HCT116 (cell line): ENCODE data around the gene TMEM175.

Experiments used
- CBX3 ChIP-seq: IDR thresholded peaks from 2 replicates; pipeline ENCODE4 v1.6.1; 2012; ENCODE audit warnings: low read depth
- ELF1 ChIP-seq: IDR thresholded peaks from 2 replicates; pipeline ENCODE4 v1.6.1; 2012; ENCODE audit warnings: low read depth, borderline replicate concordance
- EZH2 ChIP-seq: fragments of 200-600 bp; sonication (generic); IDR thresholded peaks from 2 replicates; pipeline ENCODE4 v1.6.1; 2017; ENCODE audit warnings: antibody characterized with exemption, mixed run types
- POLR2A ChIP-seq: IDR thresholded peaks from 2 replicates; pipeline ENCODE4 v1.7.0; 2011; ENCODE audit warnings: borderline replicate concordance; ENCODE audit not compliant: insufficient read depth, insufficient read length; ENCODE audit errors: extremely low read depth
- RAD21 ChIP-seq: IDR thresholded peaks from 2 replicates; pipeline ENCODE4 v1.6.1; 2012; ENCODE audit warnings: low read depth, mild to moderate bottlenecking
- REST ChIP-seq: IDR thresholded peaks from 2 replicates; pipeline ENCODE4 v1.6.1; 2012; ENCODE audit warnings: low read depth
- SIN3A ChIP-seq: IDR thresholded peaks from 2 replicates; pipeline ENCODE4 v1.6.1; 2012; ENCODE audit warnings: low read depth
- YY1 ChIP-seq: IDR thresholded peaks from 2 replicates; pipeline ENCODE4 v1.6.1; 2011; ENCODE audit warnings: low read length, low read depth, moderate library complexity, mild to moderate bottlenecking; ENCODE audit not compliant: insufficient replicate concordance; ENCODE audit errors: extremely low read depth
- ZFX ChIP-seq: fragments of 450-650 bp; IDR thresholded peaks from 2 replicates; pipeline ENCODE4 v1.6.1; 2017
- ZNF274 ChIP-seq: fragments of 200-500 bp; sonication (Bioruptor generic); IDR thresholded peaks from 2 replicates; pipeline ENCODE4 v1.6.1; 2014; ENCODE audit warnings: mild to moderate bottlenecking, low read depth, low read length, inconsistent platforms
- TF ChIP-seq, protein P1 (sequence below), 3 experiments: fragments of 200-600 bp in 1 of 3; sonication (generic) in 1 of 3; IDR thresholded peaks in 2 of 3; conservative IDR thresholded peaks in 1 of 3; 2 replicates each; pipeline ENCODE4 v1.5.1; 2012 to 2017; ENCODE audit warnings: low read depth in 2 of 3, low read length in 2 of 3, antibody characterized with exemption in 1 of 3, borderline replicate concordance in 1 of 3, control low read depth in 1 of 3, mild to moderate bottlenecking in 1 of 3, mixed read lengths in 1 of 3, mixed run types in 1 of 3, moderate library complexity in 1 of 3; ENCODE audit not compliant: insufficient read depth in 1 of 3
- TF ChIP-seq, protein P2 (sequence below): IDR thresholded peaks from 2 replicates; pipeline ENCODE4 v1.6.1; 2011; ENCODE audit warnings: mild to moderate bottlenecking, low read length, moderate library complexity; ENCODE audit not compliant: insufficient replicate concordance; ENCODE audit errors: extremely low read depth

- TF ChIP-seq EZH2 (no peak), ZNF274 (no peak), RAD21 (no peak), ZFX (no peak), SIN3A (no peak), ELF1 (no peak), YY1 (no peak), POLR2A (no peak), REST (no peak), CBX3 (no peak)
- TF ChIP-seq, protein P1, sequence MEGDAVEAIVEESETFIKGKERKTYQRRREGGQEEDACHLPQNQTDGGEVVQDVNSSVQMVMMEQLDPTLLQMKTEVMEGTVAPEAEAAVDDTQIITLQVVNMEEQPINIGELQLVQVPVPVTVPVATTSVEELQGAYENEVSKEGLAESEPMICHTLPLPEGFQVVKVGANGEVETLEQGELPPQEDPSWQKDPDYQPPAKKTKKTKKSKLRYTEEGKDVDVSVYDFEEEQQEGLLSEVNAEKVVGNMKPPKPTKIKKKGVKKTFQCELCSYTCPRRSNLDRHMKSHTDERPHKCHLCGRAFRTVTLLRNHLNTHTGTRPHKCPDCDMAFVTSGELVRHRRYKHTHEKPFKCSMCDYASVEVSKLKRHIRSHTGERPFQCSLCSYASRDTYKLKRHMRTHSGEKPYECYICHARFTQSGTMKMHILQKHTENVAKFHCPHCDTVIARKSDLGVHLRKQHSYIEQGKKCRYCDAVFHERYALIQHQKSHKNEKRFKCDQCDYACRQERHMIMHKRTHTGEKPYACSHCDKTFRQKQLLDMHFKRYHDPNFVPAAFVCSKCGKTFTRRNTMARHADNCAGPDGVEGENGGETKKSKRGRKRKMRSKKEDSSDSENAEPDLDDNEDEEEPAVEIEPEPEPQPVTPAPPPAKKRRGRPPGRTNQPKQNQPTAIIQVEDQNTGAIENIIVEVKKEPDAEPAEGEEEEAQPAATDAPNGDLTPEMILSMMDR (IDR thresholded peaks at IDR 0.05 in 2 of 3, conservative IDR thresholded peaks at IDR 0.05 in 1 of 3; ENCODE audit: borderline replicate concordance in 1 of 3, insufficient read depth in 1 of 3, low read depth in 2 of 3, low read length in 2 of 3), result no peak
- TF ChIP-seq, protein P2, sequence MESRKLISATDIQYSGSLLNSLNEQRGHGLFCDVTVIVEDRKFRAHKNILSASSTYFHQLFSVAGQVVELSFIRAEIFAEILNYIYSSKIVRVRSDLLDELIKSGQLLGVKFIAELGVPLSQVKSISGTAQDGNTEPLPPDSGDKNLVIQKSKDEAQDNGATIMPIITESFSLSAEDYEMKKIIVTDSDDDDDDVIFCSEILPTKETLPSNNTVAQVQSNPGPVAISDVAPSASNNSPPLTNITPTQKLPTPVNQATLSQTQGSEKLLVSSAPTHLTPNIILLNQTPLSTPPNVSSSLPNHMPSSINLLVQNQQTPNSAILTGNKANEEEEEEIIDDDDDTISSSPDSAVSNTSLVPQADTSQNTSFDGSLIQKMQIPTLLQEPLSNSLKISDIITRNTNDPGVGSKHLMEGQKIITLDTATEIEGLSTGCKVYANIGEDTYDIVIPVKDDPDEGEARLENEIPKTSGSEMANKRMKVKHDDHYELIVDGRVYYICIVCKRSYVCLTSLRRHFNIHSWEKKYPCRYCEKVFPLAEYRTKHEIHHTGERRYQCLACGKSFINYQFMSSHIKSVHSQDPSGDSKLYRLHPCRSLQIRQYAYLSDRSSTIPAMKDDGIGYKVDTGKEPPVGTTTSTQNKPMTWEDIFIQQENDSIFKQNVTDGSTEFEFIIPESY, result no peak
Measured at GRCh38 chr4:882646-883045, 49.6 kb upstream of the TMEM175 start.
